GM10266 (cell line): ENCODE results near the gene CTLA4.

Experiments
- DNase-seq: peaks from one replicate; pipeline ENCODE4 v3.0.0; 2012; ENCODE audit errors: extremely low spot score
- TF ChIP-seq, protein P1 (sequence below): IDR thresholded peaks from 2 replicates; pipeline ENCODE4 v1.5.1; 2012; ENCODE audit warnings: mild to moderate bottlenecking, low read depth; ENCODE audit not compliant: control insufficient read depth, insufficient read depth; ENCODE audit errors: missing control alignments

The CTLA4 gene

DNA sequence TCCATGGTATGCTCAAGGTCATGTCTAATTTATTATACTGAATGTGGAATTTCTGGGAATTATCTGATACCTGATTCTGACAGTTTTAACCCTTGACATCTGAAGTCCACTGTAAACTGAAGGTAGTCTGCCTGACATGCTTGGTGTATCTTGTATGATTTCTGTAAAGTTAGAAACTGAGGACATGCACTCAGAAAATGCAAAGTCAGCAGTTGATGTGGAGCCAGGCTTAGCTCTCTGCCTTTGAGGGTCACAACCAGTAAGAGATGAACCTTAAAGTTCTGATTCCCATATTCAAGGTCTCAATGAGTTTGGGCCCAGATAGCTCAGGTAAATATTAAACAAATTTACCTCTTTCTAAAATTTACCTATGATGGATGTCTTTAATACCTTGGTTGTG, 12.3 kb upstream of the CTLA4 start:
- TF ChIP-seq, protein P1, sequence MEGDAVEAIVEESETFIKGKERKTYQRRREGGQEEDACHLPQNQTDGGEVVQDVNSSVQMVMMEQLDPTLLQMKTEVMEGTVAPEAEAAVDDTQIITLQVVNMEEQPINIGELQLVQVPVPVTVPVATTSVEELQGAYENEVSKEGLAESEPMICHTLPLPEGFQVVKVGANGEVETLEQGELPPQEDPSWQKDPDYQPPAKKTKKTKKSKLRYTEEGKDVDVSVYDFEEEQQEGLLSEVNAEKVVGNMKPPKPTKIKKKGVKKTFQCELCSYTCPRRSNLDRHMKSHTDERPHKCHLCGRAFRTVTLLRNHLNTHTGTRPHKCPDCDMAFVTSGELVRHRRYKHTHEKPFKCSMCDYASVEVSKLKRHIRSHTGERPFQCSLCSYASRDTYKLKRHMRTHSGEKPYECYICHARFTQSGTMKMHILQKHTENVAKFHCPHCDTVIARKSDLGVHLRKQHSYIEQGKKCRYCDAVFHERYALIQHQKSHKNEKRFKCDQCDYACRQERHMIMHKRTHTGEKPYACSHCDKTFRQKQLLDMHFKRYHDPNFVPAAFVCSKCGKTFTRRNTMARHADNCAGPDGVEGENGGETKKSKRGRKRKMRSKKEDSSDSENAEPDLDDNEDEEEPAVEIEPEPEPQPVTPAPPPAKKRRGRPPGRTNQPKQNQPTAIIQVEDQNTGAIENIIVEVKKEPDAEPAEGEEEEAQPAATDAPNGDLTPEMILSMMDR = no peak
- DNase-seq = no peak

- no peak for DNase-seq
- TF ChIP-seq, protein P1 = no peak
Observed at GRCh38 chr2:203857656-203858055, 9.9 kb upstream of the CTLA4 start.

- DNase-seq = no peak
- TF ChIP-seq, protein P1 = no peak
Observed at GRCh38 chr2:203858176-203858575, 9.4 kb upstream of the CTLA4 start.

DNA sequence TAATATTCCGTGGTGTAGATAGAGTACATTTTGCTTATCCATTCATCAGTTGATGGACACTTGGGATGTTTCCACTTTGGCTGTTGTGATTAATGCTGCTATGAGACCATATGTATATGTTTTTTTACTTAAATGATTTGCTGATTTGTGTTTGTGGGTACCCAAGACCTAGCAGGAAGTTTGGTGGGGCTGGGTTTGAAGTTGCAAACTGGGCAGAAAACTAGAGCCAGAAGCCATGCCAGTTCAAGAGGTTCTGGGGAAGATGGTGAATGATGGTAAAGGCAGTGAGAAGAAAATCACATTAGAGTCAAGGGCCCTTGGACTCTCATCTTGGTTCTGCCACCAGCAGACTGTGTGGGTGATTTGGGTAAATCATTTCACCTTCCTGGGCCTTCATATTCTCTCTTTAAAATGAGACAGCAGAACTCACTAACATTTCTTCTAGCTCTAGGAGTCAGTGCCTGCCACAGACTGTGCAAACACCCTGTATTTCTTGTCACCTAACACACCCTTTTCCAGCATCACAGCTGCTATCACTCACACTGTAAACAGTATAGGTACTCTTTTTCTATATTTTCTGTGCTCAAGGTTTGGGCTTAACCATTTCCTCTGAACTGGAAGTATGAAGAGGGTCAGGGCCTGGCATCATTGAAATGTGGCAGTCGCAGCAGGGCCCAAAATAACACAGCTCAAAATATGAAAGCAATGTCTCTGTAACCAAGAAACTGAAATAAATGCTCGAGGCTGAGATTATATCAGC, 8.4 kb upstream of the CTLA4 start:
- TF ChIP-seq, protein P1 = no peak
- DNase-seq = no peak

DNA sequence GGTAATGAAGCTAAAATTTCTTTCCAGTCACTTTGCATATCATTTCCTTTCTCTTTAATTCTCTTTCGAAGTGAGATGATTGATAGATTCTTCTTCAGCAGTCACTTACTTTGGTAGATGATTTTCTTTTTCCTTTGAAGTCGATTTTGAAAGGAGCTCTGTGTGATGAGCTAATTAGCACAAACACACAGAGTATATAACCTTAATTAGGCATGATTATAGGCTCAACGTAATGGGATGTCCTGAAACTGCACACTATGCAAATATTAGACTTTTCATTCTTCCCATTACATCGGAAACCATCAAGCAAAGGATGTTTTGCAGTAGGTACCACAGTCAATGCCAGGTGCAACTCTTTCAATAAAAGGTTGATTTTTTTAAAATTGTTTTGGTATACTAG, 6.4 kb upstream of the CTLA4 start:
- TF ChIP-seq, protein P1 = no peak
- DNase-seq = no peak

DNA sequence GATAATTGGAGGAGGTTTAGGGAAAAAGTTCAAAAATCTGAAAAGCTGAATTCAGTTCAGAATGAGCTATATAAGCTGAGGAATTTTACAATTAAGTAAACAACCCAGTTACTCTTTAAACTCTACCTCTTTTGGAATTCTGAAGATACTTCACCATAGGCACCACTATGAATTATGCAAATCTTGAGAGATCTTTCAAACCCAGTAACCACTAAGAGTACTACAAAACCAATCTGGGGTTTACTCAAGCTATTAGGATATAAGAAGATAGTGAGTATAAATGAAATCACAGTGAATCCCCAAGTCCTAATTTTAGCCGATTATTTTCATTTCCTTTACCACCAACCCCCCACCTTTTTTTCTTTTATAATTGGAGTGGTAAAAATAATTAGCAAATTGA, 6.0 kb upstream of the CTLA4 start:
- no peak for DNase-seq
- TF ChIP-seq, protein P1 = no peak

DNA sequence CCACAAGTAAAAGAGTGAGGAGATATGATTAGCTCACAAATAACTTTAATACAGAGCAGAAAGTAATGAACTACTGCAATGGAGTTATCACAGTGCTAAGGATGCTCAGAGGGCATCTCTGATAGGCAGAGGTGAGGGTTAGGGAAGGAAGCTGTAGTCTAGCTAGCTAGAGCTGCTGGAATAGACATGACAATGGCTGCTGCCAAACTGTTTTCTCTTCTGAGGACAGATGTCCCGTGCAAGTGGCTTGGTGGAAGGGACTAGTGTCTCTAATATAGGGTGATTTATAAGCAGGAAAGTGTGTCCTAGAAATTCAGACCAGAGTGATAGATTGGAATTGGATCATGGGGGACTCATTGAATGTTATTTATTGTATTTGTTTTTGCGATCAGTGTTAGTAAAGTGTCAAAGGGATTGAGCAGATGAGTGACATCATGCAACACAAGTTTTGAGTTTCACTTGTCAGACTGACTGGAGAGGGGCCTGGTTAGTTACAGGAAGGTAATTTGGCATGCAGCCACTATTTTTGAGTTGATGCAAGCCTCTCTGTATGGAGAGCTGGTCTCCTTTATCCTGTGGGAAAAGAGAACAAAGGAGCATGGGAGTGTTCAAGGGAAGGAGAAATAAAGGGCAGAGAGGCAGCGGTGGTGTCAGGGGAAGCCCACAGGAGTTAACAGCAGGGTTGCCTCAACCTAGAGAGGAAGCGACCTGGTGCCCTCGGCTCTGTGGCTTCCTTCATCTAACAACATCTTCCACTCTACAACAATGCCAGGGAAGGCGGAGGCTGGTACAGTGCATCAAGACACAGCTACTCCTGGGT, 1.9 kb downstream of the CTLA4 start:
- TF ChIP-seq, protein P1 = no peak
- DNase-seq = no peak
